GM12891 (cell line): ENCODE measurements around the gene BCHE.

Experiments used
- POLR2A ChIP-seq: IDR thresholded peaks from 2 replicates; pipeline ENCODE4 v1.6.1; 2011; ENCODE audit warnings: low read depth, low read length, control low read depth
- POLR2AphosphoS5 ChIP-seq: IDR thresholded peaks from 2 replicates; pipeline ENCODE4 v1.6.1; 2011; ENCODE audit warnings: low read depth, low read length, control low read depth
- POU2F2 ChIP-seq: IDR thresholded peaks from 2 replicates; pipeline ENCODE4 v1.6.1; 2011; ENCODE audit warnings: low read depth, mild to moderate bottlenecking, control low read depth, low read length, moderate library complexity
- TAF1 ChIP-seq: IDR thresholded peaks from 2 replicates; pipeline ENCODE4 v1.6.1; 2011; ENCODE audit warnings: low read depth, low read length, control low read depth

GRCh38 chr3:165799026-165799425 lies 38.2 kb downstream of the BCHE start:
- TF ChIP-seq POLR2AphosphoS5 (no peak), TAF1 (no peak), POLR2A (no peak), POU2F2 (no peak)
